Activated CD4-positive, CD25-positive, alpha-beta regulatory T cell treated with anti-CD3 and anti-CD28 coated beads, Interleukin-2, amount 50 U/mL, for 72 hours (primary cell): ENCODE measurements around the gene MAPK4.
"Not testable (repeated sequence)": the region's sequence is repeated elsewhere in the genome, so short reads cannot be mapped to it uniquely, and the experiment has no call there.

ENCODE experiments used
- DNase-seq: peaks from one replicate; pipeline ENCODE4 v3.0.0; 2021

The MAPK4 gene

DNA sequence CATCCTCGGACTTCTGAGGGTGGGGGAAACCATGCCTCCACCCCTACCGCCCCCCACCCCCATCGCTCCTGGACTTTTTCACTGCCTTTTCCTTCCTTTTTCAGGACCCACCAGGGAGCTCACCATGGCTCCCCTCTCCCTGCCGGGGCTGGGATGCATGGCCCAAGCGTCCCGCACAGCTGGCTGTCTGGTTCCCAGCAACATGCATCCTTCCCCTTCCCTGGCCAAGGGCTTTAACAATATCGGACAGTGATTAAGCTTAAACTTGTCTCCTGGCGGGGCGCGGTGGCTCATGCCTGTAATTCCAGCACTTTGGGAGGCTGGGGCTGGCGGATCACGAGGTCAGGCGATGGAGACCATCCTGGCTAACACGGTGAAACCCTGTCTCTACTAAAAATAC is 215.8 kb downstream of the MAPK4 start:
- no peak for DNase-seq

DNA sequence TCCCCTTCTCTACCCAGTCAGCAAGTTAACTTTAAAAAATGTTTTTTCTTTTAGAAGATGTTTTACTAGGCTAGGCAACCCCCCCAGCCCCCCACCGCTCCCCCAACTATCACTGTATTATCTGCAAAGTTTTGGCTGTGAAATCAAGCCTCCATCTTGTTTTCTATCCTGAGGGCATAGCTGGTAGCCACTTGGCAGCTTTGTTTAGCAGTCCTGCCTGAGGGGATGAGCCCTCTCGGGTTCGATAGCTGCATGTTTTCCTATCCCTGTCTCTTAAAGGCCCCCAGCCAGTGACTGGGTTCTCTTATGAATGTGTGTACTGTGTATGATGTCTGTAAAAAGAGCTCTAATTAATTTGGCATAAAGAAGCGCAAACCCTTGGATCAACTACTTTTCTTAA is 216.5 kb downstream of the MAPK4 start:
- no peak for DNase-seq

DNA sequence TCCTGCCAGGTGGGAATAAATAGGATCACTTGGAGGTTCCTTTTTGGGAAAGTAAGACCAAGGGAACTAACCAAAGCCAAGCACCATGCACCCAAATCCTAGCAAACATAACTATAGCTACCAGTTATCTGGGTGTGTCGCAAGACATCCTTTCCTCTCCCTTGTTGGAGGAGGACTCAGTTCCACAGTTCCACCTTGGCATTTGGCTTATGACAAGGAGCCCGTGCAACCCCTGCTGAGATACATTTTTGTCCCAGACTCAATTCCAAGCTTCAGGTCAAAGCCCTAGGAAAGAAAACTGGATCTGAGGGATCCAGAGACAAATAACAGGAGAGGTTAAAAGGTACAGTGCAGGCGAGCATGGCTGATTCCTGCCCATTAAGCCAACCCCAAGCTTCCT is 219.1 kb downstream of the MAPK4 start:
- DNase-seq: not testable (repeated sequence)
